HFF-Myc (cell line): Measurements from ENCODE around the gene CCDC9B.

Experiments used
- DNase-seq: peaks from one replicate; pipeline ENCODE4 v3.0.0-alpha.2; 2011; ENCODE audit warnings: low read depth; ENCODE audit errors: extremely low read depth
- H3K4me3 ChIP-seq: replicated peaks from 2 replicates; pipeline ENCODE4 v1.5.1; 2011; ENCODE audit warnings: low read depth, mild to moderate bottlenecking, control low read depth, low read length
- TF ChIP-seq, protein P1 (sequence below): IDR thresholded peaks from 2 replicates; pipeline ENCODE4 v1.5.1; 2012; ENCODE audit warnings: mild to moderate bottlenecking, low read depth, low read length, control low read depth; ENCODE audit errors: missing control alignments

Gene CCDC9B

DNA sequence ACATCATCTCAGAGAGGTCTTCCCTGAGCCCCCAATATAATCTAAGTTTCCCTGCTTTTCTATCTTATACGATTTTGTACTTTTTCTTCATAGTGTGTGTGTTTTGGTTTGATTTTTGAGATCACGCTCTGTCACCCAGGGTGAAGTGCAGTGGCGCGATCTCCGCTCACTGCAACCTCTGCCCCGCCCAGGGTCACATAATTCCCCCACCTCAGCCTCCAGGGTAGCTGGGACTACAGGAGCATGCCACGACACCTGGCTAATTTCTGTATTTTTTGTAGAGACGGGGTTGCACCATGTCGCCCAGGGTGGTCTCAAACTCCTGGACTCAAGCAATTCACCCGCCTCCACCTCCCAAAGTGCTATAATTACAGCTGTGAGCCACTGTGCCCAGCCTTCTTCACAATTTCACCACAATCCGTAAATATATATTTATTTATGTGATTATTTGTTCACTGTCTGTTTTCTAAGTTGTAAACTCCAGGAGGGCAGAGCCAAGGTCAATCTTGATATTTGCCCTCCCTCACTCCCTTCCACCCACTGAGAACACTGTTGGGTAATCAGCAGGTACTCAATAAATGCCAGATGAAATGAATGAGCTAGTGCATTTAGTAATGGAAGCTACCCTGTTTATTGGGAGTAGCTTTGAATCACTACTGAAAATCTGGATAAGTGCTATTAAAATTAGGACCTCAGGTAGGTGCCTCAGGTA, 41.2 kb upstream of the CCDC9B start:
- H3K4me3 ChIP-seq, result no peak overlapping the region
- no peak for DNase-seq
- TF ChIP-seq, protein P1, sequence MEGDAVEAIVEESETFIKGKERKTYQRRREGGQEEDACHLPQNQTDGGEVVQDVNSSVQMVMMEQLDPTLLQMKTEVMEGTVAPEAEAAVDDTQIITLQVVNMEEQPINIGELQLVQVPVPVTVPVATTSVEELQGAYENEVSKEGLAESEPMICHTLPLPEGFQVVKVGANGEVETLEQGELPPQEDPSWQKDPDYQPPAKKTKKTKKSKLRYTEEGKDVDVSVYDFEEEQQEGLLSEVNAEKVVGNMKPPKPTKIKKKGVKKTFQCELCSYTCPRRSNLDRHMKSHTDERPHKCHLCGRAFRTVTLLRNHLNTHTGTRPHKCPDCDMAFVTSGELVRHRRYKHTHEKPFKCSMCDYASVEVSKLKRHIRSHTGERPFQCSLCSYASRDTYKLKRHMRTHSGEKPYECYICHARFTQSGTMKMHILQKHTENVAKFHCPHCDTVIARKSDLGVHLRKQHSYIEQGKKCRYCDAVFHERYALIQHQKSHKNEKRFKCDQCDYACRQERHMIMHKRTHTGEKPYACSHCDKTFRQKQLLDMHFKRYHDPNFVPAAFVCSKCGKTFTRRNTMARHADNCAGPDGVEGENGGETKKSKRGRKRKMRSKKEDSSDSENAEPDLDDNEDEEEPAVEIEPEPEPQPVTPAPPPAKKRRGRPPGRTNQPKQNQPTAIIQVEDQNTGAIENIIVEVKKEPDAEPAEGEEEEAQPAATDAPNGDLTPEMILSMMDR, result no peak

DNA sequence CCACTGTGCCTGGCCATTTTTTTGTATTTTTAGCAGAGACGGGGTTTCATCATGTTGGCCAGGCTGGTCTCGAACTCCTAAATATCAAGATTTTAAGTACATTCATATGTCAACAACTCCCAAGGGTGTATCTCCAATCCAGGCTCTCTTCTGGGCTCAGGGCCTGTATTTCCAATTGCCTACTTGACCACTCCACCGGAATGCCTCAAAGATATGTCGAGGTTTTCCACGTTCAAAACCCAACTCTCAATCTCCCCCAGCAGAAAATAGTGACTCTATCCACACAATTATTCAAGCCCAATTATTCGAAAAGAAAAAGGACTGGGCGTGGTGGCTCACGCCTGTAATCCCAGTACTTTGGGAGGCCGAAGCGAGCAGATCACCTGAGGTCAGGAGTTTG, 39.9 kb upstream of the CCDC9B start:
- TF ChIP-seq, protein P1, result no peak
- no peak for DNase-seq
- no peak overlapping the region for H3K4me3 ChIP-seq

DNA sequence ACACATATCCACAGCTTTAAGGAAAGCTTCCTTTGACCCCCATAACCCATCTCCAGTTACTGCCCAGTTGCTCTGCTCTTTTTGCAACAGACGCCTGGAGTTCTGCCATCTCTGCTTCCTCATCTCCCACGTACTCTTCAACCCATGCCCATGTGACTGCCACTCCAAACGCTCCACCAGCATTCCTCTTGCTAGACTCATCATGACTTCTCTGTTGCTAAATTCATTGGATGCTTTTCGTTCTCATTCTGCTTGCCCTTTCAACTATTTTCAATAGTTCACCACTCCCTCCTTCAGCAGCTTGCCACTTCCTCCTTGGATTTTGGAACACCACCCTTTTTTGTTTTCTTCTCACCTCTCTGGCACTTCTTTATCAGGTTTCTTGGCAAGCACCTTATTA, 39.1 kb upstream of the CCDC9B start:
- TF ChIP-seq, protein P1, result no peak
- H3K4me3 ChIP-seq, result no peak overlapping the region
- peak; percentile 79 for DNase-seq

DNA sequence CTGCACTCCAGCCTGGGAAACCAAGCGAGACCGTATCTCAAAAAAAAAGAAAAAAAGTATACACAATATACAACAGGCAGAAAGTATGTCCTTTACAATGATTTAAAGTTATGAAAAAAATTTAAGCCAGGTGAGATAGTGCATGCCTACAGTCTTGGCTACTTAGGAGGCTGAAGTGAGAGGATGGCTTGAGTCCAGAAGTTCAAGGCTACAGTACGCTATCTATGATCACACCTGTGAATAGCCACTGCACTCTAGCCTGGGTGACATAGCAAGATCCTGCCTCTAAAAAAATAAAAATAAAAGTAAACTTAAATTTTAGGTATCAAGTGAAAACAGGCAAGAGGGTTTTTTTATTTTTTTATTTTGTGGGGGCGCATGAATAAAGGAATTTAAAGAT, 38.6 kb upstream of the CCDC9B start:
- no peak for DNase-seq
- no peak overlapping the region for H3K4me3 ChIP-seq
- TF ChIP-seq, protein P1, result no peak

DNA sequence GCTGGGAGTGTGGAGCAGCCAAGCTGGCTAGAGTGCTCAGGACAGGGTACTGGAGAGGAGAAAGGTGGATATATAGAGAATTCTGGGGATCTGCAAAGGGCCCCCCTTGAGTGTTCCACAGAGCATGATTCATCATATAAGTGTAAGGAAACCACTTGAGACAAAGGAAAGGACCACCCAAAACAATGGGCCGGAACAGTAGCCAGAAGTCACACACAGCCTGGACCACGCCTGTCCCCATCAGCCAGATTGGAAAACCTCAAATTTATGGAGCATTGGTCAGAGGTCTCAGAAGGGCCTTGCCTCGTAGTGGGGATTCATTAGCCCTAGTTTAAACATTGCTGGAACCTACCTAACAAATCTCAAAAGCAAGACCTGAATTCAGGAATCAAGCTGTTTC, 36.9 kb upstream of the CCDC9B start:
- TF ChIP-seq, protein P1, result no peak
- DNase-seq, result no peak
- no peak overlapping the region for H3K4me3 ChIP-seq

DNA sequence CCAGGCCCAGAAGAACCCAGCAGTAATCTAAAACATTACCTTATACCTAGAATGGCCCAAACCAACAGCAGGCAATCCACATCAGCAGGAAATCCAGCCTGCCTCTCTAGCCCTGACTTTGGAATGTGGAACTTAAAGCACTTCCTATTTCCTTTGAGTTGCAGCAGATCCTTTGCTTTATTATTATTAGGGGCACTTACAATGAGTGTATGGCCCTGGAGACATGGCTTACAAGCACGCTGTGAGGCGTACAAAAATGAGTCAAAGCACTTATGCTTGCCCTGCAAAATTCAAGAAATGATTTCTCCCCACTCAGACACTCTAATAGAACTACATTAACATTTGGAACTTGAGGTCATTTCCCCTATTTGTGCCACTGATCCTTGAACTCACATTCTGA, 32.2 kb upstream of the CCDC9B start:
- no peak for DNase-seq
- TF ChIP-seq, protein P1, result no peak
- H3K4me3 ChIP-seq, result no peak overlapping the region

DNA sequence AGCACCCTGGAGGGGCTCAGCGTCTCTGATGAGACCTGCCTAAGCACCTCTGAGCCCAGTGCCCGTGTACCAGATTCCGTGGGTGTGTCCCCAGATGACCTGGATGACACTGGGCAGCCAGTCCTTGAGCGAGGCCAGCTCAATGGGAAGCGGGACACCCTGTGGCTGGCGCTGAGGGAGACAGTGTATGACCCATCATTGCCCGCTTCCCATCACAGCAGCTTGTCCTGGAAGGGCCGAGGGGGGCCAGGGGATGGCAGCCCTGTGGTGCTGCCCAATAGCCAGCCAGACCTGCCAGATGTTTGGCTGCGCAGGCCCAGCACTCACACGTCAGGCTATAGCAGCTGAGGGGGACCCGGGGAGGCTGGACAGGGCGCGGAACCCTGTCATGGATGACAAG, 29.2 kb upstream of the CCDC9B start:
- no peak overlapping the region for H3K4me3 ChIP-seq
- no peak for DNase-seq
- TF ChIP-seq, protein P1, result no peak
